ENCODE data around the gene ANK2. TPM values are rescaled to one million over a fixed set of nuclear protein-coding genes. Genes with fewer than 3 reads are reported as not detected.

The ANK2 gene
- total RNA-seq, 4 donors from 2014 or later: 25.9 to 64.4 (median 55.4) TPM

- no peak overlapping the region for H3K27ac ChIP-seq
- H3K4me3 ChIP-seq (replicated peaks in 1 of 3): no peak overlapping the region
- H3K4me1 ChIP-seq: peaks cover 4 to 11% of the 10 kb centered on the region in 2 donors
- no peak for TF ChIP-seq POLR2A (IDR thresholded peaks at IDR 0.05)
- TF ChIP-seq, protein P1, sequence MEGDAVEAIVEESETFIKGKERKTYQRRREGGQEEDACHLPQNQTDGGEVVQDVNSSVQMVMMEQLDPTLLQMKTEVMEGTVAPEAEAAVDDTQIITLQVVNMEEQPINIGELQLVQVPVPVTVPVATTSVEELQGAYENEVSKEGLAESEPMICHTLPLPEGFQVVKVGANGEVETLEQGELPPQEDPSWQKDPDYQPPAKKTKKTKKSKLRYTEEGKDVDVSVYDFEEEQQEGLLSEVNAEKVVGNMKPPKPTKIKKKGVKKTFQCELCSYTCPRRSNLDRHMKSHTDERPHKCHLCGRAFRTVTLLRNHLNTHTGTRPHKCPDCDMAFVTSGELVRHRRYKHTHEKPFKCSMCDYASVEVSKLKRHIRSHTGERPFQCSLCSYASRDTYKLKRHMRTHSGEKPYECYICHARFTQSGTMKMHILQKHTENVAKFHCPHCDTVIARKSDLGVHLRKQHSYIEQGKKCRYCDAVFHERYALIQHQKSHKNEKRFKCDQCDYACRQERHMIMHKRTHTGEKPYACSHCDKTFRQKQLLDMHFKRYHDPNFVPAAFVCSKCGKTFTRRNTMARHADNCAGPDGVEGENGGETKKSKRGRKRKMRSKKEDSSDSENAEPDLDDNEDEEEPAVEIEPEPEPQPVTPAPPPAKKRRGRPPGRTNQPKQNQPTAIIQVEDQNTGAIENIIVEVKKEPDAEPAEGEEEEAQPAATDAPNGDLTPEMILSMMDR (IDR thresholded peaks at IDR 0.05): no peak
- no peak for DNase-seq
- H3K36me3 ChIP-seq: no peaks in the 10 kb centered on the region
- 89 to 93% methylated on average over 4 of the region's 4 CpGs for WGBS, 2 donors
- no peaks in the 10 kb centered on the region for H3K27me3 ChIP-seq
- H3K9me3 ChIP-seq: no peaks in the 10 kb centered on the region
- intact Hi-C loops (cut with DNase I): no loop called here
Observed at GRCh38 chr4:113288696-113289095, 239.2 kb downstream of the ANK2 start.

GRCh38 chr4:113289766-113290165, 240.3 kb downstream of the ANK2 start:
- Histone ChIP-seq H3K4me1 (peaks cover 4 to 11% of the 10 kb centered on the region in 2 donors), H3K36me3 (no peaks in the 10 kb centered on the region), H3K27ac (no peak overlapping the region), H3K27me3 (no peaks in the 10 kb centered on the region), H3K4me3 (replicated peaks in 1 of 3) (no peak overlapping the region), H3K9me3 (no peaks in the 10 kb centered on the region)
- DNase-seq: no peak
- TF ChIP-seq POLR2A (IDR thresholded peaks at IDR 0.05): no peak
- TF ChIP-seq, protein P1 (IDR thresholded peaks at IDR 0.05): no peak
- intact Hi-C loops (cut with DNase I): no loop called here

DNA sequence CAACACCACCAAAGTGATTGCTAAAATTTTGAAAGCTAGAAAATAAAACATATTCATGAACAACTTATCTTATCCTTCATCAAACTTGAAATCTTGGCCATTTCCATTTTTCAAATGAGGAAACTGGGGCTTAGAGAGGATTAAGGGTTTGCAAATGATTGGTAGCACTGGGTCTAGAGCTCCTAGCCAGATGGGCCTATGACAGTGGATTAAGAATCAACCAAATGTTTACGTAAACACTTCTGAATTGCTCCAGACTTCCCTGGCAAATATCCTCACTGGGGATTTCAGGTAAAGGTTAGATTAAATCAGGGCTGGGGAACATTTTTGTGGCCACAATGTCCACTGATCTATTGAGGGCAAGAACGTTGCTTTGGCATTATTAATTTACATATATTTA, 241.2 kb downstream of the ANK2 start:
- Histone ChIP-seq H3K27ac (no peak overlapping the region), H3K4me3 (replicated peaks in 1 of 3) (no peak overlapping the region), H3K9me3 (no peaks in the 10 kb centered on the region), H3K27me3 (no peaks in the 10 kb centered on the region), H3K36me3 (no peaks in the 10 kb centered on the region), H3K4me1 (peaks cover 4 to 11% of the 10 kb centered on the region in 2 donors)
- DNase-seq: no peak
- intact Hi-C loops (cut with DNase I): no loop called here
- 48 to 70% methylated on average over 2 of the region's 2 CpGs for WGBS, 2 donors
- no peak for TF ChIP-seq POLR2A (IDR thresholded peaks at IDR 0.05)
- TF ChIP-seq, protein P1 (IDR thresholded peaks at IDR 0.05): no peak

GRCh38 chr4:113292371-113293042, 243.1 kb downstream of the ANK2 start:
- 35 to 42% methylated on average over 18 to 21 of the region's 21 CpGs for WGBS, 2 donors
- intact Hi-C loops (cut with DNase I): no loop called here
- DNase-seq: peak; percentile 58 to 59

DNA sequence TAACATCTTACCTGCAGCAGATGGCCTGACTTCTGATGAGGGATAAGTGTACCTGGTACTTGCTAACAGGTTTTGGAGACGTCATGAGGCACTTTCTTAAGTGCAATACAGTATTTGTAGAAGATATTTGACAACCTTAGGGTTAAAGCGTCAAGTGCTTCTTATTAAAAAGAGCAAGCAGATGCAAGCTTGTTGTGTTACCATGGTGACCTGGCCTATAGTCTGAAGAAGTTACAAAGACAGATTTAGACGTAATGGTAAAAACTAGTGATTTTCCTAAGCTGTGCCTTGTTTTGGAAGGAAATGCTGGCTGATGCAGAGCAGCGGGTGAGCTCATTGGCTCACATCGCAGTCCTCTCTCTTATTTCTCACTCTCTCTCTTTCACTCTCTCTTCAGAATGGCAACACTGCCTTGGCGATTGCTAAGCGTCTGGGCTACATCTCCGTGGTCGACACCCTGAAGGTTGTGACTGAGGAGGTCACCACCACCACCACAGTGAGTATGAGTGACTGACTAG, 243.6 kb downstream of the ANK2 start:
- no peaks in the 10 kb centered on the region for H3K36me3 ChIP-seq
- H3K27ac ChIP-seq: peak overlapping the region; percentile 4 to 75 (median 64)
- DNase-seq: no peak
- 44 to 49% methylated on average over 9 of the region's 9 CpGs for WGBS, 2 donors
- H3K4me1 ChIP-seq: peaks cover 4 to 11% of the 10 kb centered on the region in 2 donors
- H3K9me3 ChIP-seq: no peaks in the 10 kb centered on the region
- intact Hi-C loops (cut with DNase I): no loop called here
- H3K4me3 ChIP-seq (replicated peaks in 1 of 3): no peak overlapping the region
- TF ChIP-seq POLR2A (IDR thresholded peaks at IDR 0.05): no peak
- TF ChIP-seq, protein P1 (IDR thresholded peaks at IDR 0.05): no peak
- H3K27me3 ChIP-seq: no peaks in the 10 kb centered on the region

More at GRCh38 chr4:113292371-113293042, 243.1 kb downstream of the ANK2 start:
- Histone ChIP-seq H3K36me3 (no peaks in the 10 kb centered on the region), H3K4me1 (peaks cover 4 to 11% of the 10 kb centered on the region in 2 donors), H3K4me3 (replicated peaks in 1 of 3) (no peak overlapping the region), H3K9me3 (no peaks in the 10 kb centered on the region), H3K27ac (peak overlapping the region in 2 of 3 donors; percentile 64 to 75), H3K27me3 (no peaks in the 10 kb centered on the region)
- no peak for TF ChIP-seq POLR2A (IDR thresholded peaks at IDR 0.05)
- TF ChIP-seq, protein P1 (IDR thresholded peaks at IDR 0.05): no peak

Measured in thyroid gland (tissue), 4 donors.